ENCODE data around the gene MEF2A. TPM values are rescaled to one million over a fixed set of nuclear protein-coding genes. Genes with fewer than 3 reads are reported as not detected.
"Not testable (repeated sequence)": the region's sequence is repeated elsewhere in the genome, so short reads cannot be mapped to it uniquely, and the experiment has no call there.

The MEF2A gene
- polyA plus RNA-seq, 1 donor: 56.4 TPM

GRCh38 chr15:99729327-99729726 lies 163.5 kb downstream of the MEF2A start:
- no peak for DNase-seq (ENCODE audit: low read depth)

GRCh38 chr15:99729920-99730319 lies 164.1 kb downstream of the MEF2A start:
- no peak for DNase-seq (ENCODE audit: low read depth)

- DNase-seq (ENCODE audit: low read depth): no peak
Measured at GRCh38 chr15:99731336-99732123, 165.7 kb downstream of the MEF2A start.

GRCh38 chr15:99732124-99732750 lies 166.5 kb downstream of the MEF2A start:
- DNase-seq (ENCODE audit: low read depth): no peak

- no peak for DNase-seq (ENCODE audit: low read depth)
Measured at GRCh38 chr15:99732751-99733267, 167.0 kb downstream of the MEF2A start.

GRCh38 chr15:99733268-99734039 lies 167.7 kb downstream of the MEF2A start, which contains the start of gene LYSMD4:
Gene LYSMD4, minus strand, starts transcription at chr15:99733437. Its CDS starts 1,438 bp downstream, at chr15:99731999.
- DNase-seq (ENCODE audit: low read depth): peak; percentile 85

- DNase-seq (ENCODE audit: low read depth): not testable (repeated sequence)
Measured at GRCh38 chr15:99734040-99734291, 168.2 kb downstream of the MEF2A start.

- DNase-seq (ENCODE audit: low read depth): no peak
Measured at GRCh38 chr15:99734575-99734974, 168.8 kb downstream of the MEF2A start.

GRCh38 chr15:99735868-99736267 lies 170.1 kb downstream of the MEF2A start:
- no peak for DNase-seq (ENCODE audit: low read depth)

- no peak for DNase-seq (ENCODE audit: low read depth)
Measured at GRCh38 chr15:99736702-99737101, 170.9 kb downstream of the MEF2A start.

- DNase-seq (ENCODE audit: low read depth): no peak
Measured at GRCh38 chr15:99738021-99738847, 172.4 kb downstream of the MEF2A start.

GRCh38 chr15:99741835-99742234 lies 176.1 kb downstream of the MEF2A start:
- DNase-seq (ENCODE audit: low read depth): no peak

- DNase-seq (ENCODE audit: low read depth): no peak
Measured at GRCh38 chr15:99744142-99744541, 178.4 kb downstream of the MEF2A start.

- DNase-seq (ENCODE audit: low read depth): no peak
Measured at GRCh38 chr15:99745370-99746086, 179.7 kb downstream of the MEF2A start.

- DNase-seq (ENCODE audit: low read depth): no peak
Measured at GRCh38 chr15:99749386-99749785, 183.6 kb downstream of the MEF2A start.

GRCh38 chr15:99750326-99750725 lies 184.5 kb downstream of the MEF2A start:
- not testable (repeated sequence) for DNase-seq (ENCODE audit: low read depth)

- no peak for DNase-seq (ENCODE audit: low read depth)
Measured at GRCh38 chr15:99752556-99752955, 186.8 kb downstream of the MEF2A start.

- no peak for DNase-seq (ENCODE audit: low read depth)
Measured at GRCh38 chr15:99753066-99753465, 187.3 kb downstream of the MEF2A start.

GRCh38 chr15:99755692-99756409 lies 190.1 kb downstream of the MEF2A start:
- DNase-seq (ENCODE audit: low read depth): peak; percentile 50

- no peak for DNase-seq (ENCODE audit: low read depth)
Measured at GRCh38 chr15:99762288-99762687, 196.5 kb downstream of the MEF2A start.
